Mesodermal cell (in vitro differentiated cells): ENCODE results near the gene MIPEP.

Experiments used
- H3K27ac ChIP-seq: 2 replicates; pipeline ENCODE4 v1.7.0; 2013; ENCODE audit warnings: mild to moderate bottlenecking, low read depth, low read length, moderate library complexity; ENCODE audit not compliant: severe bottlenecking
- H3K36me3 ChIP-seq: 2 replicates; pipeline ENCODE4 v1.7.1; 2013; ENCODE audit warnings: mild to moderate bottlenecking, low read length, moderate library complexity; ENCODE audit not compliant: control insufficient read depth, insufficient read depth
- H3K4me1 ChIP-seq: one replicate; pipeline ENCODE4 v1.7.1; 2013; ENCODE audit warnings: mild to moderate bottlenecking, low read length; ENCODE audit not compliant: insufficient read depth, control insufficient read depth, poor library complexity, severe bottlenecking
- H3K4me3 ChIP-seq: 2 replicates; pipeline ENCODE4 v1.7.0; 2013; ENCODE audit warnings: low read length, control low read depth, mild to moderate bottlenecking; ENCODE audit not compliant: insufficient read depth, poor library complexity, severe bottlenecking; ENCODE audit errors: extremely low read depth
- H3K9me3 ChIP-seq: 2 replicates; pipeline ENCODE4 v1.7.1; 2013; ENCODE audit warnings: mild to moderate bottlenecking, low read length, moderate library complexity; ENCODE audit not compliant: control insufficient read depth
- WGBS, 2 experiments: methylation state at CpG; one replicate each; pipeline ENCODE4 v1.1.5; 2013; ENCODE audit warnings: missing lambda C conversion rate in 2 of 2; ENCODE audit not compliant: insufficient coverage in 2 of 2; 5-methylcytosine and 5-hydroxymethylcytosine counted together

Gene MIPEP

GRCh38 chr13:23683084-23683483 lies 206.1 kb downstream of the MIPEP start:
- no peak overlapping the region for H3K4me3 ChIP-seq
- H3K9me3 ChIP-seq, result peaks cover 24% of the 10 kb centered on the region
- H3K27ac ChIP-seq, result no peak overlapping the region
- WGBS, 2 experiments, result 94 to 100% methylated on average over 3 to 4 of the region's 4 CpGs
- H3K4me1 ChIP-seq, result no peaks in the 10 kb centered on the region
- no peaks in the 10 kb centered on the region for H3K36me3 ChIP-seq

GRCh38 chr13:23680845-23681669 lies 208.1 kb downstream of the MIPEP start:
- Histone ChIP-seq H3K27ac (no peak overlapping the region), H3K9me3 (peaks cover 20% of the 10 kb centered on the region), H3K4me3 (no peak overlapping the region), H3K4me1 (no peaks in the 10 kb centered on the region), H3K36me3 (no peaks in the 10 kb centered on the region)
- 80 to 83% methylated on average over 6 to 9 of the region's 10 CpGs for WGBS, 2 experiments
